HepG2 (cell line): ENCODE data around the gene GATAD2B. TPM values are rescaled to one million over a fixed set of nuclear protein-coding genes. Genes with fewer than 3 reads are reported as not detected.

Experiments used
- DPF2 ChIP-seq: sonication (generic); formaldehyde crosslinking; IDR thresholded peaks from 2 replicates; pipeline ENCODE4 v1.4.0; 2020; ENCODE audit warnings: mild to moderate bottlenecking, low read depth, missing genetic modification reagents, borderline replicate concordance
- EP300 ChIP-seq, 3 experiments: sonication (generic) in 1 of 3; formaldehyde crosslinking in 1 of 3; IDR thresholded peaks; 2 replicates each; pipeline versions ENCODE4 v1.5.1 to v1.6.1; 2011 to 2020; ENCODE audit warnings: low read depth in 2 of 3, low read length in 2 of 3, borderline replicate concordance in 1 of 3, improper control_type of control experiment in 1 of 3, mild to moderate bottlenecking in 1 of 3, missing genetic modification reagents in 1 of 3, moderate library complexity in 1 of 3
- MZF1 ChIP-seq: sonication (generic); formaldehyde crosslinking; IDR thresholded peaks from 2 replicates; pipeline ENCODE4 v1.8.1; 2023; ENCODE audit warnings: mild to moderate bottlenecking, missing genetic modification reagents, borderline replicate concordance
- NR2F2 ChIP-seq: IDR thresholded peaks from 2 replicates; pipeline ENCODE4 v1.6.1; 2012; ENCODE audit warnings: low read depth, inconsistent platforms, borderline replicate concordance
- PAXIP1 ChIP-seq: sonication (generic); formaldehyde crosslinking; conservative IDR thresholded peaks from 2 replicates; pipeline ENCODE4 v1.4.0; 2020; ENCODE audit warnings: mild to moderate bottlenecking, missing genetic modification reagents, moderate library complexity
- PRPF4 ChIP-seq: fragments of 200-400 bp; formaldehyde crosslinking; IDR thresholded peaks from 2 replicates; pipeline ENCODE4 v1.6.1; 2016; ENCODE audit warnings: low read length, low read depth; ENCODE audit not compliant: poor library complexity, severe bottlenecking
- RFX5 ChIP-seq: IDR thresholded peaks from 2 replicates; pipeline ENCODE4 v1.6.1; 2011; ENCODE audit warnings: low read depth, low read length, improper control_type of control experiment
- SNAPC2 ChIP-seq: sonication (generic); formaldehyde crosslinking; IDR thresholded peaks from 2 replicates; pipeline ENCODE4 v1.8.1; 2022; ENCODE audit warnings: mild to moderate bottlenecking, missing genetic modification reagents
- ZBTB34 ChIP-seq: sonication (generic); formaldehyde crosslinking; IDR thresholded peaks from 2 replicates; pipeline ENCODE4 v1.8.0; 2022; ENCODE audit warnings: mild to moderate bottlenecking, missing genetic modification reagents
- ZBTB38 ChIP-seq: sonication (generic); formaldehyde crosslinking; IDR thresholded peaks from 2 replicates; pipeline ENCODE4 v1.5.1; 2020; ENCODE audit warnings: mild to moderate bottlenecking, missing genetic modification reagents
- ZFP90 ChIP-seq: sonication (generic); formaldehyde crosslinking; IDR thresholded peaks from 2 replicates; pipeline ENCODE4 v1.8.0; 2022; ENCODE audit warnings: missing genetic modification reagents, mild to moderate bottlenecking, inconsistent platforms, borderline replicate concordance
- ZKSCAN5 ChIP-seq: sonication (generic); formaldehyde crosslinking; IDR thresholded peaks from 2 replicates; pipeline ENCODE4 v1.5.1; 2020; ENCODE audit warnings: mild to moderate bottlenecking, missing genetic modification reagents
- ZNF337 ChIP-seq: sonication (generic); formaldehyde crosslinking; IDR thresholded peaks from 2 replicates; pipeline ENCODE4 v1.5.1; 2020; ENCODE audit warnings: missing genetic modification reagents, low read depth, mild to moderate bottlenecking, borderline replicate concordance
- ZNF382 ChIP-seq: sonication (generic); formaldehyde crosslinking; IDR thresholded peaks from 2 replicates; pipeline ENCODE4 v1.5.0; 2020; ENCODE audit warnings: missing genetic modification reagents, mild to moderate bottlenecking, borderline replicate concordance
- ZNF550 ChIP-seq: sonication (generic); formaldehyde crosslinking; IDR thresholded peaks from 2 replicates; pipeline ENCODE4 v1.4.0; 2020; ENCODE audit warnings: mild to moderate bottlenecking, missing genetic modification reagents, borderline replicate concordance
- ZNF564 ChIP-seq: sonication (generic); formaldehyde crosslinking; IDR thresholded peaks from 2 replicates; pipeline ENCODE4 v1.8.1; 2023; ENCODE audit warnings: mild to moderate bottlenecking, missing genetic modification reagents
- ZNF740 ChIP-seq: sonication (generic); formaldehyde crosslinking; IDR thresholded peaks from 2 replicates; pipeline ENCODE4 v1.4.0; 2020; ENCODE audit warnings: missing genetic modification reagents
- ZSCAN20 ChIP-seq: sonication (generic); formaldehyde crosslinking; IDR thresholded peaks from 2 replicates; pipeline ENCODE4 v1.4.0; 2020; ENCODE audit warnings: missing genetic modification reagents, mild to moderate bottlenecking, borderline replicate concordance
- polyA plus RNA-seq, 8 experiments: library from polyadenylated mRNA; depleted of rRNA in 3 of 8; stranded (reverse) in 7 of 8; unstranded in 1 of 8; fragments of >200 nt; fragmentation: Illumina TruSeq in 4 of 8; extraction: Trizol in 4 of 8; gene quantifications; 2 replicates each; pipeline versions ENCODE4 v1.2.1 to v1.2.3, GENCODE V29; 2011 to 2016; ENCODE audit warnings: low read depth in 4 of 8, missing spikeins in 1 of 8, mixed read lengths in 1 of 8; ENCODE audit not compliant: insufficient read depth in 1 of 8
- total RNA-seq, 5 experiments: library from RNA; depleted of rRNA; stranded (reverse); fragments of >200 nt; fragmentation: Illumina TruSeq; extraction: Trizol; gene quantifications; 2 replicates each; pipeline ENCODE4 v1.2.3, GENCODE V29; 2016; ENCODE audit warnings: low read depth in 1 of 5
- TF ChIP-seq, protein P1 (sequence below): sonication (generic); formaldehyde crosslinking; conservative IDR thresholded peaks from 2 replicates; pipeline ENCODE4 v1.5.0; 2020; ENCODE audit warnings: missing genetic modification reagents
- TF ChIP-seq, protein P2 (sequence below): sonication (generic); formaldehyde crosslinking; IDR thresholded peaks from 2 replicates; pipeline ENCODE4 v1.5.1; 2020; ENCODE audit warnings: missing genetic modification reagents, mild to moderate bottlenecking, borderline replicate concordance

Gene GATAD2B
- total and polyA plus RNA-seq, 2 of the 13 experiments (the other 11 are each of a cell fraction or from before 2014, with no cell fraction given): 3.2 to 5.2 TPM

GRCh38 chr1:153922076-153922971 lies 448 bp downstream of the GATAD2B start (continued):
- TF ChIP-seq PAXIP1 (CRISPR knock-in tag): no peak
- TF ChIP-seq ZBTB34 (CRISPR knock-in tag): no peak
- TF ChIP-seq, protein P1, sequence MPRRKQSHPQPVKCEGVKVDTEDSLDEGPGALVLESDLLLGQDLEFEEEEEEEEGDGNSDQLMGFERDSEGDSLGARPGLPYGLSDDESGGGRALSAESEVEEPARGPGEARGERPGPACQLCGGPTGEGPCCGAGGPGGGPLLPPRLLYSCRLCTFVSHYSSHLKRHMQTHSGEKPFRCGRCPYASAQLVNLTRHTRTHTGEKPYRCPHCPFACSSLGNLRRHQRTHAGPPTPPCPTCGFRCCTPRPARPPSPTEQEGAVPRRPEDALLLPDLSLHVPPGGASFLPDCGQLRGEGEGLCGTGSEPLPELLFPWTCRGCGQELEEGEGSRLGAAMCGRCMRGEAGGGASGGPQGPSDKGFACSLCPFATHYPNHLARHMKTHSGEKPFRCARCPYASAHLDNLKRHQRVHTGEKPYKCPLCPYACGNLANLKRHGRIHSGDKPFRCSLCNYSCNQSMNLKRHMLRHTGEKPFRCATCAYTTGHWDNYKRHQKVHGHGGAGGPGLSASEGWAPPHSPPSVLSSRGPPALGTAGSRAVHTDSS (CRISPR knock-in tag): no peak
- TF ChIP-seq EP300 (IDR thresholded peaks at IDR 0.05; ENCODE audit: low read depth in 2 of 2, low read length in 2 of 2): no peak
- no peak for TF ChIP-seq EP300 (CRISPR knock-in tag; IDR thresholded peaks at IDR 0.05; ENCODE audit: borderline replicate concordance)
- no peak for TF ChIP-seq DPF2
- no peak for TF ChIP-seq ZNF564 (CRISPR knock-in tag)
- peak; percentile 67 for TF ChIP-seq PRPF4
- TF ChIP-seq ZBTB38 (CRISPR knock-in tag): no peak
- TF ChIP-seq MZF1 (CRISPR knock-in tag): no peak
- TF ChIP-seq, protein P2, sequence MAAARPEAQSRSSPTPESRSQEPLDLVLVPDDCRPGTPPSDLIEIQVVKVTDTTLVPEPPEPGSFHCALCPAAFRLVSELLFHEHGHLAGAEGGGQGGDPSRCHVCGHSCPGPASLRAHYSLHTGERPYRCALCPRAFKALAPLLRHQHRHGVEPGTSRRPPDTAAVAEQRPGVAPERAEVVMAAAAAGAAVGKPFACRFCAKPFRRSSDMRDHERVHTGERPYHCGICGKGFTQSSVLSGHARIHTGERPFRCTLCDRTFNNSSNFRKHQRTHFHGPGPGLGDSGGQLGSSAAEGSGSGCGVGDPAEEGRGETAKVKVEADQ (CRISPR knock-in tag): no peak
- no peak for TF ChIP-seq ZNF337 (CRISPR knock-in tag)
- TF ChIP-seq SNAPC2: no peak
- no peak for TF ChIP-seq NR2F2
- no peak for TF ChIP-seq ZNF382 (CRISPR knock-in tag)
- no peak for TF ChIP-seq RFX5
- TF ChIP-seq ZNF550: no peak
- TF ChIP-seq ZFP90 (CRISPR knock-in tag): no peak
- TF ChIP-seq ZSCAN20 (CRISPR knock-in tag): no peak
- no peak for TF ChIP-seq ZKSCAN5 (CRISPR knock-in tag)
- 0 out of 2 replicates have a peak, but pooled peaks have one; percentile 67 for TF ChIP-seq ZNF740 (CRISPR knock-in tag)
